Stomach (tissue), 9 donors: ENCODE measurements around the gene SPEG. TPM values are rescaled to one million over a fixed set of nuclear protein-coding genes. Genes with fewer than 3 reads are reported as not detected.

Experiments used
- DNase-seq, 2 donors: peaks; one replicate each; pipeline versions ENCODE4 v3.0.0 to v3.0.0-alpha.2; 2013 to 2019
- H3K27ac ChIP-seq, 5 donors: fragments of 200-600 bp in 4 of 5; sonication (generic) in 4 of 5; one replicate each; pipeline ENCODE4 v1.5.1; 2013 to 2019; ENCODE audit warnings: mild to moderate bottlenecking in 1 of 5, moderate library complexity in 1 of 5
- H3K27me3 ChIP-seq, 3 donors: fragments of 200-600 bp; sonication (generic); one replicate each; pipeline ENCODE4 v1.5.1; 2017 to 2019; ENCODE audit warnings: mixed run types in 1 of 3
- H3K36me3 ChIP-seq, 4 donors: fragments of 200-600 bp; sonication (generic); 1 replicate in 3 of 4; 2 replicates in 1 of 4; pipeline ENCODE4 v1.5.1; 2016 to 2019
- H3K4me1 ChIP-seq, 4 donors: fragments of 200-600 bp; sonication (generic); one replicate each; pipeline ENCODE4 v1.5.1; 2016 to 2019
- H3K4me3 ChIP-seq, 4 donors: fragments of 200-600 bp; sonication (generic) in 3 of 4; one replicate each; pipeline ENCODE4 v1.5.1; 2016 to 2019; ENCODE audit warnings: mild to moderate bottlenecking in 1 of 4
- H3K9me3 ChIP-seq, 4 donors: fragments of 200-600 bp; sonication (generic); one replicate each; pipeline ENCODE4 v1.5.1; 2016 to 2019
- CTCF ChIP-seq, 7 experiments: fragments of 450-650 bp in 4 of 7; fragments of 200-600 bp in 3 of 7; sonication (generic) in 3 of 7; IDR thresholded peaks; one replicate each; pipeline ENCODE4 v1.5.1; 2016 to 2019; ENCODE audit warnings: antibody characterized with exemption in 7 of 7, control low read depth in 2 of 7, mild to moderate bottlenecking in 1 of 7
- EP300 ChIP-seq: sonication (generic); formaldehyde crosslinking; IDR thresholded peaks from one replicate; pipeline ENCODE4 v1.6.1; 2017; ENCODE audit warnings: antibody characterized with exemption
- POLR2A ChIP-seq, 4 donors: fragments of 450-650 bp; IDR thresholded peaks; one replicate each; pipeline ENCODE4 v1.6.1; 2016; ENCODE audit warnings: antibody characterized with exemption in 4 of 4, control low read depth in 2 of 4, mild to moderate bottlenecking in 1 of 4, moderate library complexity in 1 of 4
- POLR2AphosphoS5 ChIP-seq, 3 donors: sonication (generic); formaldehyde crosslinking; IDR thresholded peaks; one replicate each; pipeline ENCODE4 v1.6.1; 2016; ENCODE audit warnings: antibody characterized with exemption in 3 of 3
- WGBS, 5 donors: extraction: QIAGEN DNeasy Blood & Tissue Kit in 3 of 5; methylation state at CpG; one replicate each; pipeline versions ENCODE4 v1.1.5 to v1.1.7; 2013 to 2018; 5-methylcytosine and 5-hydroxymethylcytosine counted together
- intact Hi-C: fragments of 100-400 bp; cut with DNase I; formaldehyde crosslinking; loops from one replicate; pipeline ENCODE4 v1.15.1; 2023; ENCODE audit warnings: low total_unique reads
- polyA plus RNA-seq, 3 donors: library from polyadenylated mRNA; stranded (reverse); fragments of 200-250 nt; gene quantifications; one replicate each; pipeline ENCODE4 v1.2.3, GENCODE V29; 2013
- total RNA-seq, 5 donors: library from RNA; depleted of rRNA; stranded (reverse); fragments of >200 nt; gene quantifications; one replicate each; pipeline versions ENCODE4 v1.1.0 to v1.2.3, GENCODE V29; 2014 to 2016
- donor health status: healthy with polysubstance abuse.
- donor health status: Bipolar disorder and iron deficiency.
- donor health status: healthy.

Gene SPEG
- total and polyA plus RNA-seq, 8 donors = 7.4 to 106 (median 27.2) TPM

- Histone ChIP-seq H3K4me1 (peaks cover 12 to 49% (median 27%) of the 10 kb centered on the region in 4 donors), H3K27ac (peak overlapping the region in 4 of 5 donors; percentile 8 to 95 (median 87)), H3K27me3 (peaks cover 0 to 26% (median 21%) of the 10 kb centered on the region in 3 donors), H3K4me3 (no peak overlapping the region), H3K36me3 (peaks cover 0 to 15% (median 5%) of the 10 kb centered on the region in 4 donors), H3K9me3 (no peaks in the 10 kb centered on the region)
- no peak for TF ChIP-seq POLR2A (IDR thresholded peaks at IDR 0.05)
- no peak for TF ChIP-seq CTCF (IDR thresholded peaks at IDR 0.05)
- no peak for TF ChIP-seq POLR2AphosphoS5 (IDR thresholded peaks at IDR 0.05)
- no peak for TF ChIP-seq EP300
- 75 to 86% (median 82%) methylated on average over 8 of the region's 8 CpGs for WGBS, 5 donors
- DNase-seq = no peak
- intact Hi-C loops = no loop called here
Observed at GRCh38 chr2:219458996-219459395, 24.4 kb downstream of the SPEG start.

GRCh38 chr2:219459460-219460311 is 25.0 kb downstream of the SPEG start:
- peak; percentile 59 to 81 for DNase-seq
- H3K36me3 ChIP-seq = peaks cover 0 to 22% (median 7%) of the 10 kb centered on the region in 4 donors

GRCh38 chr2:219460424-219460926 is 25.8 kb downstream of the SPEG start:
- Histone ChIP-seq H3K27me3 (peaks cover 0 to 25% (median 21%) of the 10 kb centered on the region in 3 donors), H3K4me1 (peaks cover 12 to 63% (median 26%) of the 10 kb centered on the region in 4 donors), H3K4me3 (peak overlapping the region in 1 of 4 donors; percentile 8), H3K36me3 (peaks cover 0 to 30% (median 11%) of the 10 kb centered on the region in 4 donors), H3K9me3 (no peaks in the 10 kb centered on the region), H3K27ac (peak overlapping the region in 4 of 5 donors; percentile 59 to 95 (median 87))
- WGBS, 5 donors = 24 to 42% (median 32%) methylated on average over 16 to 18 of the region's 18 CpGs
- peak in 1 of 2 donors; percentile 90 for DNase-seq
- TF ChIP-seq POLR2A (IDR thresholded peaks at IDR 0.05) (no peak), POLR2AphosphoS5 (IDR thresholded peaks at IDR 0.05) (peak in 2 of 3 donors; percentile 9 to 57), CTCF (IDR thresholded peaks at IDR 0.05) (no peak), EP300 (no peak)
- intact Hi-C loops = no loop called here

More at GRCh38 chr2:219459460-219460311, 25.0 kb downstream of the SPEG start:
- peaks cover 0 to 25% (median 21%) of the 10 kb centered on the region in 3 donors for H3K27me3 ChIP-seq
- 48 to 54% (median 49%) methylated on average over 14 of the region's 14 CpGs for WGBS, 5 donors
- TF ChIP-seq EP300 (no peak), CTCF (IDR thresholded peaks at IDR 0.05) (peak in 5 of 7 experiments; percentile 62 to 91 (median 90)), POLR2AphosphoS5 (IDR thresholded peaks at IDR 0.05) (peak in 1 of 3 donors; percentile 12)
- H3K27ac ChIP-seq = peak overlapping the region in 4 of 5 donors; percentile 59 to 95 (median 87)
- H3K4me1 ChIP-seq = peaks cover 12 to 55% (median 27%) of the 10 kb centered on the region in 4 donors
- no peaks in the 10 kb centered on the region for H3K9me3 ChIP-seq
- intact Hi-C loops = no loop called here
- H3K4me3 ChIP-seq = no peak overlapping the region

GRCh38 chr2:219461047-219461514 is 26.4 kb downstream of the SPEG start:
- no peaks in the 10 kb centered on the region for H3K9me3 ChIP-seq
- H3K27me3 ChIP-seq = peaks cover 0 to 25% (median 21%) of the 10 kb centered on the region in 3 donors
- WGBS, 5 donors = 20 to 39% (median 28%) methylated on average over 11 of the region's 11 CpGs
- peak in 1 of 2 donors; percentile 77 for DNase-seq
- H3K27ac ChIP-seq = peak overlapping the region in 4 of 5 donors; percentile 59 to 95 (median 87)
- H3K36me3 ChIP-seq = peaks cover 0 to 36% (median 12%) of the 10 kb centered on the region in 4 donors
- H3K4me1 ChIP-seq = peaks cover 12 to 69% (median 29%) of the 10 kb centered on the region in 4 donors
- intact Hi-C loops = no loop called here
- H3K4me3 ChIP-seq = peak overlapping the region in 3 of 4 donors; percentile 8 to 15 (median 13)
- no peak for TF ChIP-seq CTCF (IDR thresholded peaks at IDR 0.05)
- TF ChIP-seq POLR2A (IDR thresholded peaks at IDR 0.05) = no peak
- no peak for TF ChIP-seq POLR2AphosphoS5 (IDR thresholded peaks at IDR 0.05)
- TF ChIP-seq EP300 = no peak
